Inflammatory macrophage treated with lipopolysaccharide for 4 hours (primary cell): ENCODE data around the gene MT3.
"Not testable (repeated sequence)": the region's sequence is repeated elsewhere in the genome, so short reads cannot be mapped to it uniquely, and the experiment has no call there.

Experiments
- DNase-seq: peaks from one replicate; pipeline ENCODE4 v3.0.0-alpha.2; 2020

The MT3 gene

GRCh38 chr16:56580391-56581048 is 8.8 kb upstream of the MT3 start:
- no peak for DNase-seq

- not testable (repeated sequence) for DNase-seq
Observed at GRCh38 chr16:56582911-56583310, 6.4 kb upstream of the MT3 start.

GRCh38 chr16:56583351-56584168 is 5.8 kb upstream of the MT3 start:
- no peak for DNase-seq

GRCh38 chr16:56584276-56584675 is 5.1 kb upstream of the MT3 start:
- DNase-seq = no peak

- DNase-seq = no peak
Observed at GRCh38 chr16:56588781-56589140, 567 bp upstream of the MT3 start.

GRCh38 chr16:56591377-56592060 is 2.2 kb downstream of the MT3 start:
- peak; percentile 43 for DNase-seq

GRCh38 chr16:56593573-56594291 is 4.4 kb downstream of the MT3 start:
- DNase-seq = no peak

GRCh38 chr16:56594292-56594619 is 4.9 kb downstream of the MT3 start:
- no peak for DNase-seq

- DNase-seq = peak; percentile 62
Observed at GRCh38 chr16:56600398-56600999, 11.2 kb downstream of the MT3 start.

GRCh38 chr16:56601325-56601724 is 12.0 kb downstream of the MT3 start:
- no peak for DNase-seq

GRCh38 chr16:56603589-56603988 is 14.3 kb downstream of the MT3 start:
- DNase-seq = peak; percentile 68

- no peak for DNase-seq
Observed at GRCh38 chr16:56604966-56605365, 15.6 kb downstream of the MT3 start.

GRCh38 chr16:56605475-56605874 is 16.1 kb downstream of the MT3 start:
- no peak for DNase-seq

- DNase-seq = no peak
Observed at GRCh38 chr16:56606071-56606475, 16.7 kb downstream of the MT3 start.

GRCh38 chr16:56606476-56607108 is 17.3 kb downstream of the MT3 start:
- DNase-seq = no peak

GRCh38 chr16:56607109-56607618 is 17.8 kb downstream of the MT3 start:
- DNase-seq = peak; percentile 58

- DNase-seq = no peak
Observed at GRCh38 chr16:56607675-56608042, 18.3 kb downstream of the MT3 start.

- peak; percentile 99 for DNase-seq
Observed at GRCh38 chr16:56608043-56608875, 18.9 kb downstream of the MT3 start, which contains the start of gene MT2A. MT2A (plus strand) TSS chr16:56608584; CDS start chr16:56608656, 72 bp downstream.

- no peak for DNase-seq
Observed at GRCh38 chr16:56608876-56609462, 19.6 kb downstream of the MT3 start.

- DNase-seq = peak; percentile 99
Observed at GRCh38 chr16:56609463-56609921, 20.2 kb downstream of the MT3 start.
